Adrenal gland (tissue), 19 donors: Measurements from ENCODE around the gene AGPAT3. TPM values are rescaled to one million over a fixed set of nuclear protein-coding genes. Genes with fewer than 3 reads are reported as not detected.

ENCODE experiments used
- DNase-seq, 7 donors: peaks; one replicate each; pipeline ENCODE4 v3.0.0-alpha.2; 2019 to 2020
- H3K27ac ChIP-seq, 5 donors: fragments of 200-600 bp; sonication (generic) in 4 of 5; 1 replicate in 3 of 5; 2 replicates in 2 of 5; pipeline versions ENCODE4 v1.5.1 to v1.8.0; 2016 to 2020; ENCODE audit warnings: mild to moderate bottlenecking in 1 of 5
- H3K27me3 ChIP-seq: fragments of 200-600 bp; 2 replicates; pipeline ENCODE4 v1.8.0; 2021
- H3K36me3 ChIP-seq, 2 donors: fragments of 200-600 bp; replicated peaks in 1 of 2; 1 replicate in 1 of 2; 2 replicates in 1 of 2; pipeline versions ENCODE4 v1.5.1 to v1.8.0; 2018 to 2022
- H3K4me1 ChIP-seq, 2 donors: fragments of 200-600 bp; replicated peaks in 1 of 2; 1 replicate in 1 of 2; 2 replicates in 1 of 2; pipeline versions ENCODE4 v1.5.1 to v1.8.0; 2018 to 2021
- H3K4me3 ChIP-seq, 4 donors: fragments of 200-600 bp; sonication (generic) in 3 of 4; one replicate each; pipeline ENCODE4 v1.5.1; 2016 to 2018
- H3K9me3 ChIP-seq, 3 donors: fragments of 200-600 bp; sonication (generic) in 1 of 3; replicated peaks in 1 of 3; 1 replicate in 2 of 3; 2 replicates in 1 of 3; pipeline versions ENCODE4 v1.5.1 to v1.8.0; 2016 to 2021
- POLR2A ChIP-seq, 2 donors: fragments of 450-650 bp; IDR thresholded peaks; one replicate each; pipeline ENCODE4 v1.6.1; 2017; ENCODE audit warnings: antibody characterized with exemption in 2 of 2, mild to moderate bottlenecking in 2 of 2, moderate library complexity in 1 of 2
- WGBS, 4 donors: extraction: QIAGEN DNeasy Blood & Tissue Kit in 2 of 4; methylation state at CpG; one replicate each; pipeline versions ENCODE4 v1.1.5 to v1.1.7; 2013 to 2017; 5-methylcytosine and 5-hydroxymethylcytosine counted together
- intact Hi-C, 2 donors: fragments of 100-400 bp; cut with DNase I; formaldehyde crosslinking; loops; one replicate each; pipeline versions ENCODE4 v1.14.1 to v1.15.0; 2022 to 2023
- long read RNA-seq, 10 donors: library from polyadenylated mRNA in 3 of 10; unstranded in 2 of 10; stranded (forward) in 1 of 10; transcript quantifications; one replicate each; pipeline ENCODE4 v2.0.0 and lab custom pipeline, GENCODE V29; 2021 to 2026
- polyA plus RNA-seq, 3 donors: library from polyadenylated mRNA; stranded (reverse); fragments of 200-250 nt in 2 of 3; fragments of 350-450 nt in 1 of 3; fragmentation: Illumina TruSeq in 1 of 3; extraction: RNeasy Lipid Tissue Mini Kit (QIAGEN cat#74804) in 1 of 3; gene quantifications; one replicate each; pipeline ENCODE4 v1.2.3, GENCODE V29; 2013 to 2014
- total RNA-seq, 9 donors: library from RNA; depleted of rRNA in 4 of 9; stranded (reverse); fragments of >200 nt in 4 of 9; fragments of 120-200 nt in 1 of 9; fragmentation: NEBNext Ultra II Directional in 1 of 9; extraction: Animal tissue kit (Norgen Biotek cat#: 25700) in 1 of 9; gene quantifications; one replicate each; pipeline versions ENCODE4 v1.1.0 to v1.2.4, GENCODE V29; 2013 to 2023
- TF ChIP-seq, protein P1 (sequence below), 6 experiments: fragments of 450-650 bp in 4 of 6; fragments of 200-600 bp in 2 of 6; sonication (generic) in 1 of 6; IDR thresholded peaks; 1 replicate in 5 of 6; 2 replicates in 1 of 6; pipeline versions ENCODE4 v1.5.1 to v1.8.0; 2016 to 2021; ENCODE audit warnings: antibody characterized with exemption in 6 of 6, mild to moderate bottlenecking in 2 of 6, moderate library complexity in 1 of 6
- donor health status: healthy with polysubstance abuse.
- donor health status: Bipolar disorder and iron deficiency.
- donor health status: DM: yes; HTN: yes; CAD: no.
- donor health status: DM: no; HTN: no; CAD: no.
- donor health status: DM: no; HTN: no; CAD: no.
- donor health status: DM: yes; HTN: yes; CAD: no.

AGPAT3 gene, protein sequence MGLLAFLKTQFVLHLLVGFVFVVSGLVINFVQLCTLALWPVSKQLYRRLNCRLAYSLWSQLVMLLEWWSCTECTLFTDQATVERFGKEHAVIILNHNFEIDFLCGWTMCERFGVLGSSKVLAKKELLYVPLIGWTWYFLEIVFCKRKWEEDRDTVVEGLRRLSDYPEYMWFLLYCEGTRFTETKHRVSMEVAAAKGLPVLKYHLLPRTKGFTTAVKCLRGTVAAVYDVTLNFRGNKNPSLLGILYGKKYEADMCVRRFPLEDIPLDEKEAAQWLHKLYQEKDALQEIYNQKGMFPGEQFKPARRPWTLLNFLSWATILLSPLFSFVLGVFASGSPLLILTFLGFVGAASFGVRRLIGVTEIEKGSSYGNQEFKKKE
- 10 to 100 TPM; 31.1 to 88.9 (median 58.9) TPM for total RNA-seq
- polyA plus RNA-seq = 10 to 100 TPM; 25.3 to 27.8 (median 26.0) TPM
- long read RNA-seq, donor 1, full-length matches to known transcripts = 6 of 12 reads
- long read RNA-seq, donor 1, partial matches to known transcripts = 6 of 12 reads
- long read RNA-seq, donor 1, other reads (novel, unspliced or antisense) = 0 of 12 reads
- long read RNA-seq, donor 2, full-length matches to known transcripts = 4 of 52 reads
- long read RNA-seq, donor 2, partial matches to known transcripts = 48 of 52 reads
- long read RNA-seq, donor 2, other reads (novel, unspliced or antisense) = 0 of 52 reads
- long read RNA-seq, donor 3, full-length matches to known transcripts = 5 of 5 reads
- long read RNA-seq, donor 3, partial matches to known transcripts = 0 of 5 reads
- long read RNA-seq, donor 3, other reads (novel, unspliced or antisense) = 0 of 5 reads
- long read RNA-seq, donor 4, partial matches to known transcripts = 0 of 6 reads
- long read RNA-seq, donor 4, other reads (novel, unspliced or antisense) = 6 of 6 reads
- long read RNA-seq, donor 5, full-length matches to known transcripts = 84 of 118 reads
- long read RNA-seq, donor 5, partial matches to known transcripts = 8 of 118 reads
- long read RNA-seq, donor 5, other reads (novel, unspliced or antisense) = 26 of 118 reads
- long read RNA-seq, donor 6, partial matches to known transcripts = 0 of 4 reads
- long read RNA-seq, donor 6, other reads (novel, unspliced or antisense) = 4 of 4 reads
- long read RNA-seq, donor 7, full-length matches to known transcripts = 3 of 3 reads
- long read RNA-seq, donor 7, partial matches to known transcripts = 0 of 3 reads
- long read RNA-seq, donor 7, other reads (novel, unspliced or antisense) = 0 of 3 reads
- long read RNA-seq, donor 8, full-length matches to known transcripts = 18 of 44 reads
- long read RNA-seq, donor 8, partial matches to known transcripts = 26 of 44 reads
- long read RNA-seq, donor 8, other reads (novel, unspliced or antisense) = 0 of 44 reads
- long read RNA-seq, donor 9, full-length matches to known transcripts = 4 of 11 reads
- long read RNA-seq, donor 9, partial matches to known transcripts = 7 of 11 reads
- long read RNA-seq, donor 9, other reads (novel, unspliced or antisense) = 0 of 11 reads
- long read RNA-seq, donor 10, full-length matches to known transcripts = 4 of 10 reads
- long read RNA-seq, donor 10, partial matches to known transcripts = 6 of 10 reads
- long read RNA-seq, donor 10, other reads (novel, unspliced or antisense) = 0 of 10 reads

GRCh38 chr21:43864962-43865539 lies at the start of gene AGPAT3:
TSS of gene AGPAT3 (plus strand) at chr21:43865223. CDS start at chr21:43959682, 94,459 bp downstream.
- Histone ChIP-seq H3K4me1 (peaks cover 11 to 31% of the 10 kb centered on the region in 2 donors), H3K27ac (peak within 1 kb of the TSS; percentile 64 to 96 (median 92)), H3K36me3 (no peaks in the 10 kb centered on the region), H3K4me3 (peak within 1 kb of the TSS; percentile 11 to 98 (median 84)), H3K27me3 (no peaks in the 10 kb centered on the region), H3K9me3 (no peaks in the 10 kb centered on the region)
- DNase-seq = peak in 1 of 7 donors; percentile 27
- 0 to 1% methylated on average over 68 to 93 of the region's 102 CpGs; no CpG with 5 or more reads in 2 of the 4 donors for WGBS, 4 donors
- intact Hi-C loops = no loop called here
- TF ChIP-seq, protein P1, sequence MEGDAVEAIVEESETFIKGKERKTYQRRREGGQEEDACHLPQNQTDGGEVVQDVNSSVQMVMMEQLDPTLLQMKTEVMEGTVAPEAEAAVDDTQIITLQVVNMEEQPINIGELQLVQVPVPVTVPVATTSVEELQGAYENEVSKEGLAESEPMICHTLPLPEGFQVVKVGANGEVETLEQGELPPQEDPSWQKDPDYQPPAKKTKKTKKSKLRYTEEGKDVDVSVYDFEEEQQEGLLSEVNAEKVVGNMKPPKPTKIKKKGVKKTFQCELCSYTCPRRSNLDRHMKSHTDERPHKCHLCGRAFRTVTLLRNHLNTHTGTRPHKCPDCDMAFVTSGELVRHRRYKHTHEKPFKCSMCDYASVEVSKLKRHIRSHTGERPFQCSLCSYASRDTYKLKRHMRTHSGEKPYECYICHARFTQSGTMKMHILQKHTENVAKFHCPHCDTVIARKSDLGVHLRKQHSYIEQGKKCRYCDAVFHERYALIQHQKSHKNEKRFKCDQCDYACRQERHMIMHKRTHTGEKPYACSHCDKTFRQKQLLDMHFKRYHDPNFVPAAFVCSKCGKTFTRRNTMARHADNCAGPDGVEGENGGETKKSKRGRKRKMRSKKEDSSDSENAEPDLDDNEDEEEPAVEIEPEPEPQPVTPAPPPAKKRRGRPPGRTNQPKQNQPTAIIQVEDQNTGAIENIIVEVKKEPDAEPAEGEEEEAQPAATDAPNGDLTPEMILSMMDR (IDR thresholded peaks at IDR 0.05) = no peak
- TF ChIP-seq POLR2A (IDR thresholded peaks at IDR 0.05) = no peak

DNA sequence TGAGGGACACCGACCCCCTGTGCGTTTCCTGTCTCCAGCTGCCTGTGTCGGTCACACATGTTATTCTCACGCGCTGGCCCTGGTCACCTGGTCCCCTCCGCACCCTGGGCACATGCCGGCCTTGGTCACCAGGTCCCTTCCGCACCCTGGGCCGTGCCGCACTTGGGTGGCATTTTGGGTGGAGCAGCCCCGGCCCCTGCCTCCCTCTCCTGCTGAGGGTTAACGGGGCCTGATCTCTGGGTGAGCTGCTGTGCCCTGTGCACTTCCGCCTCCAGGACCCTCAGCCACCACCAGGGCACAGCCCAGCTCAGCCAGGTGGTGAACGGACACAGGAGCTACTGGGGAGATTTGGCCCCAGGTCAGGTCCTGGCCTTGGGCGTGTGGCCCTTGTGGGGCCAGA lies 49.0 kb upstream of the AGPAT3 start:
- Histone ChIP-seq H3K4me1 (peaks cover 0 to 9% of the 10 kb centered on the region in 2 donors), H3K36me3 (no peaks in the 10 kb centered on the region), H3K4me3 (no peak overlapping the region), H3K9me3 (no peaks in the 10 kb centered on the region), H3K27me3 (no peaks in the 10 kb centered on the region), H3K27ac (no peak overlapping the region)
- no peak for DNase-seq
- TF ChIP-seq, protein P1 (IDR thresholded peaks at IDR 0.05) = no peak
- TF ChIP-seq POLR2A (IDR thresholded peaks at IDR 0.05) = no peak
- intact Hi-C loops = no loop called here
- WGBS, 4 donors = 85 to 95% (median 93%) methylated on average over 10 to 15 of the region's 15 CpGs

- no peak for DNase-seq
- Histone ChIP-seq H3K27ac (no peak overlapping the region), H3K4me3 (no peak overlapping the region), H3K4me1 (peaks cover 0 to 6% of the 10 kb centered on the region in 2 donors), H3K9me3 (no peaks in the 10 kb centered on the region), H3K36me3 (no peaks in the 10 kb centered on the region), H3K27me3 (no peaks in the 10 kb centered on the region)
- WGBS, 4 donors = 72 to 86% (median 77%) methylated on average over 4 to 14 of the region's 14 CpGs
- no peak for TF ChIP-seq POLR2A (IDR thresholded peaks at IDR 0.05)
- TF ChIP-seq, protein P1 (IDR thresholded peaks at IDR 0.05) = no peak
- intact Hi-C loops = no loop called here
Measured at GRCh38 chr21:43816611-43817071, 48.4 kb upstream of the AGPAT3 start.
